AG04449 (cell line): ENCODE results near the gene PTPRM.

ENCODE experiments used
- CTCF ChIA-PET: fragments of 350-600 bp; formaldehyde crosslinking; extraction: SDS; loops from one replicate; lab custom pipeline; 2021; ENCODE audit warnings: antibody characterized with exemption; lab: Yijun Ruan, JAX
- POLR2A ChIA-PET: fragments of 400-600, 350-600 bp; formaldehyde crosslinking; extraction: SDS; loops from one replicate; lab custom pipeline; 2020; ENCODE audit warnings: antibody characterized with exemption, inconsistent platforms; lab: Yijun Ruan, JAX
- DNase-seq: peaks from one replicate; pipeline ENCODE4 v3.0.0-alpha.2; 2010; ENCODE audit warnings: low read depth, low spot score
- H3K4me3 ChIP-seq: 2 replicates; pipeline ENCODE4 v1.5.1; 2011; ENCODE audit warnings: low read depth, mild to moderate bottlenecking, control low read depth, low read length
- CTCF ChIP-seq: IDR thresholded peaks from one replicate; pipeline ENCODE4 v1.5.1; 2011; ENCODE audit warnings: mild to moderate bottlenecking, moderate library complexity, low read length, control low read depth, inconsistent platforms; ENCODE audit not compliant: insufficient read depth; ENCODE audit errors: missing control alignments

PTPRM gene

GRCh38 chr18:8091035-8091434 is 523.9 kb downstream of the PTPRM start:
- DNase-seq: no peak
- CTCF ChIA-PET: no interaction called here
- H3K4me3 ChIP-seq: no peak overlapping the region
- no peak for TF ChIP-seq CTCF
- POLR2A ChIA-PET: no interaction called here

GRCh38 chr18:8095947-8096570 is 528.9 kb downstream of the PTPRM start:
- ChIA-PET CTCF (interaction anchor here (1.8 to 1.9 kb wide), 2 partner anchors 12 to 294 kb away, joined by 6 to 8 read pairs; no protein-coding TSS in a partner anchor), POLR2A (no interaction called here)
- no peak overlapping the region for H3K4me3 ChIP-seq
- DNase-seq: no peak
- no peak for TF ChIP-seq CTCF

- no peak for TF ChIP-seq CTCF
- POLR2A ChIA-PET: no interaction called here
- no peak for DNase-seq
- no peak overlapping the region for H3K4me3 ChIP-seq
- CTCF ChIA-PET: interaction anchor here (1.9 kb wide), 1 partner anchor 13 kb away, joined by 8 read pairs; no protein-coding TSS in a partner anchor
These were observed 530.3 kb downstream of the PTPRM start for GRCh38 chr18:8097399-8097798.

- TF ChIP-seq CTCF: no peak
- ChIA-PET CTCF (interaction anchor here (1.9 kb wide), 1 partner anchor 14 kb away, joined by 8 read pairs; no protein-coding TSS in a partner anchor), POLR2A (no interaction called here)
- H3K4me3 ChIP-seq: no peak overlapping the region
- DNase-seq: no peak
These were observed 530.8 kb downstream of the PTPRM start for GRCh38 chr18:8097927-8098326.

GRCh38 chr18:8106603-8107002 is 539.5 kb downstream of the PTPRM start:
- no peak for TF ChIP-seq CTCF
- H3K4me3 ChIP-seq: no peak overlapping the region
- no peak for DNase-seq
- ChIA-PET POLR2A (no interaction called here), CTCF (interaction anchor here (0.9 to 1.3 kb wide), 2 partner anchors 11 to 21 kb away, joined by 3 to 4 read pairs; no protein-coding TSS in a partner anchor)

- no peak for TF ChIP-seq CTCF
- H3K4me3 ChIP-seq: no peak overlapping the region
- POLR2A ChIA-PET: no interaction called here
- CTCF ChIA-PET: interaction anchor here (0.9 to 1.3 kb wide), 2 partner anchors 10 to 22 kb away, joined by 3 to 4 read pairs; no protein-coding TSS in a partner anchor
- DNase-seq: no peak
These were observed 540.3 kb downstream of the PTPRM start for GRCh38 chr18:8107426-8107825.
